ENCODE measurements around the gene CPT2. TPM values are rescaled to one million over a fixed set of nuclear protein-coding genes. Genes with fewer than 3 reads are reported as not detected.

The CPT2 gene
- total RNA-seq (ENCODE audit: low replicate concordance): 26.8 and 28.2 TPM in 2 replicates
- long read RNA-seq, partial matches to known transcripts: 9 of 13 reads
- long read RNA-seq, other reads (novel, unspliced or antisense): 0 of 13 reads

- no peaks in the 10 kb centered on the region for H3K27me3 Mint-ChIP-seq
- H3K4me3 Mint-ChIP-seq: peak within 1 kb of the TSS; percentile 97
- TF ChIP-seq CTCF (conservative IDR thresholded peaks at IDR 0.05): peak; percentile 24
- H3K4me1 Mint-ChIP-seq (ENCODE audit: unreplicated experiment): peaks cover 25% of the 10 kb centered on the region
- H3K9me3 Mint-ChIP-seq: no peaks in the 10 kb centered on the region
- DNase-seq (ENCODE audit: extremely low spot score, unreplicated experiment): peak; percentile 92
- H3K36me3 Mint-ChIP-seq: peaks cover 13% of the 10 kb centered on the region
- peak within 1 kb of the TSS; percentile 93 for H3K27ac Mint-ChIP-seq
These were observed at the start of gene CPT2 for GRCh38 chr1:53196485-53197290. Gene CPT2 (plus strand): TSS chr1:53196824. CDS start chr1:53196944, 120 bp downstream.

- H3K4me1 Mint-ChIP-seq (ENCODE audit: unreplicated experiment): peaks cover 15% of the 10 kb centered on the region
- H3K9me3 Mint-ChIP-seq: no peaks in the 10 kb centered on the region
- H3K36me3 Mint-ChIP-seq: no peaks in the 10 kb centered on the region
- no peaks in the 10 kb centered on the region for H3K27me3 Mint-ChIP-seq
- no peak overlapping the region for H3K27ac Mint-ChIP-seq
- H3K4me3 Mint-ChIP-seq: no peak overlapping the region
- no peak for DNase-seq (ENCODE audit: extremely low spot score, unreplicated experiment)
- no peak for TF ChIP-seq CTCF (conservative IDR thresholded peaks at IDR 0.05)
These were observed 49.5 kb upstream of the CPT2 start for GRCh38 chr1:53147174-53147573.

- Mint-ChIP-seq H3K27ac (peak overlapping the region; percentile 21), H3K4me1 (ENCODE audit: unreplicated experiment) (peaks cover 15% of the 10 kb centered on the region), H3K9me3 (no peaks in the 10 kb centered on the region), H3K4me3 (no peak overlapping the region), H3K36me3 (no peaks in the 10 kb centered on the region), H3K27me3 (no peaks in the 10 kb centered on the region)
- no peak for TF ChIP-seq CTCF (conservative IDR thresholded peaks at IDR 0.05)
- DNase-seq (ENCODE audit: extremely low spot score, unreplicated experiment): no peak
These were observed 48.5 kb upstream of the CPT2 start for GRCh38 chr1:53148123-53148522.

- DNase-seq (ENCODE audit: extremely low spot score, unreplicated experiment): no peak
- Mint-ChIP-seq H3K27ac (no peak overlapping the region), H3K4me1 (ENCODE audit: unreplicated experiment) (no peaks in the 10 kb centered on the region), H3K9me3 (no peaks in the 10 kb centered on the region), H3K4me3 (no peak overlapping the region), H3K27me3 (no peaks in the 10 kb centered on the region), H3K36me3 (no peaks in the 10 kb centered on the region)
- TF ChIP-seq CTCF (conservative IDR thresholded peaks at IDR 0.05): no peak
These were observed 42.9 kb upstream of the CPT2 start for GRCh38 chr1:53153752-53154151.

GRCh38 chr1:53154859-53155438, 41.7 kb upstream of the CPT2 start:
- H3K4me1 Mint-ChIP-seq (ENCODE audit: unreplicated experiment): no peaks in the 10 kb centered on the region
- no peaks in the 10 kb centered on the region for H3K36me3 Mint-ChIP-seq
- no peak for TF ChIP-seq CTCF (conservative IDR thresholded peaks at IDR 0.05)
- no peak for DNase-seq (ENCODE audit: extremely low spot score, unreplicated experiment)
- no peaks in the 10 kb centered on the region for H3K9me3 Mint-ChIP-seq
- H3K4me3 Mint-ChIP-seq: no peak overlapping the region
- H3K27ac Mint-ChIP-seq: no peak overlapping the region
- H3K27me3 Mint-ChIP-seq: no peaks in the 10 kb centered on the region
